Measurements from ENCODE around the gene HP.

Gene HP

GRCh38 chr16:72099377-72099818, 45.1 kb downstream of the HP start:
- peak; percentile 58 for TF ChIP-seq CTCF (IDR thresholded peaks at IDR 0.05; ENCODE audit: low read depth, low read length, missing control alignments)
- in situ Hi-C loops (cut with HindIII; ENCODE audit: low sequenced_read_pairs): no loop called here
- DNase-seq (ENCODE audit: low read depth): peak; percentile 18
- H3K4me3 ChIP-seq (ENCODE audit: low read depth, low read length): no peak overlapping the region

GRCh38 chr16:72101195-72101594, 46.9 kb downstream of the HP start:
- no peak overlapping the region for H3K4me3 ChIP-seq (ENCODE audit: low read depth, low read length)
- in situ Hi-C loops (cut with HindIII; ENCODE audit: low sequenced_read_pairs): no loop called here
- DNase-seq (ENCODE audit: low read depth): no peak
- TF ChIP-seq CTCF (IDR thresholded peaks at IDR 0.05; ENCODE audit: low read depth, low read length, missing control alignments): no peak

- no peak overlapping the region for H3K4me3 ChIP-seq (ENCODE audit: low read depth, low read length)
- no peak for DNase-seq (ENCODE audit: low read depth)
- in situ Hi-C loops (cut with HindIII; ENCODE audit: low sequenced_read_pairs): no loop called here
- no peak for TF ChIP-seq CTCF (IDR thresholded peaks at IDR 0.05; ENCODE audit: low read depth, low read length, missing control alignments)
Observed at GRCh38 chr16:72104905-72105304, 50.6 kb downstream of the HP start.

GRCh38 chr16:72105978-72106377, 51.7 kb downstream of the HP start:
- DNase-seq (ENCODE audit: low read depth): no peak
- no peak for TF ChIP-seq CTCF (IDR thresholded peaks at IDR 0.05; ENCODE audit: low read depth, low read length, missing control alignments)
- no peak overlapping the region for H3K4me3 ChIP-seq (ENCODE audit: low read depth, low read length)
- in situ Hi-C loops (cut with HindIII; ENCODE audit: low sequenced_read_pairs): no loop called here

GRCh38 chr16:72107371-72107770, 53.1 kb downstream of the HP start:
- H3K4me3 ChIP-seq (ENCODE audit: low read depth, low read length): no peak overlapping the region
- no peak for DNase-seq (ENCODE audit: low read depth)
- TF ChIP-seq CTCF (IDR thresholded peaks at IDR 0.05; ENCODE audit: low read depth, low read length, missing control alignments): no peak
- in situ Hi-C loops (cut with HindIII; ENCODE audit: low sequenced_read_pairs): no loop called here

- in situ Hi-C loops (cut with HindIII; ENCODE audit: low sequenced_read_pairs): no loop called here
- H3K4me3 ChIP-seq (ENCODE audit: low read depth, low read length): no peak overlapping the region
- DNase-seq (ENCODE audit: low read depth): no peak
- TF ChIP-seq CTCF (IDR thresholded peaks at IDR 0.05; ENCODE audit: low read depth, low read length, missing control alignments): no peak
Observed at GRCh38 chr16:72108353-72109102, 54.2 kb downstream of the HP start.

Measured in astrocyte of the cerebellum (primary cell).